EH (cell line): ENCODE measurements around the gene TNS3.
A peak's percentile ranks its signal among the peaks of the same experiment; 100 is the strongest.

Experiments
- DNase-seq: peaks from one replicate; pipeline ENCODE4 v3.0.0-alpha.2; 2015; ENCODE audit warnings: low read depth

Gene TNS3

GRCh38 chr7:47407136-47407535, 174.8 kb downstream of the TNS3 start:
- no peak for DNase-seq

- DNase-seq: no peak
These were observed 175.1 kb downstream of the TNS3 start for GRCh38 chr7:47406801-47407129.

- peak; percentile 55 for DNase-seq
These were observed 175.8 kb downstream of the TNS3 start for GRCh38 chr7:47405921-47406800.

GRCh38 chr7:47405286-47405904, 176.5 kb downstream of the TNS3 start:
- no peak for DNase-seq

- DNase-seq: no peak
These were observed 177.9 kb downstream of the TNS3 start for GRCh38 chr7:47404010-47404409.

GRCh38 chr7:47402941-47403866, 178.7 kb downstream of the TNS3 start:
- no peak for DNase-seq

- no peak for DNase-seq
These were observed 180.0 kb downstream of the TNS3 start for GRCh38 chr7:47401611-47402570.

- no peak for DNase-seq
These were observed 181.1 kb downstream of the TNS3 start for GRCh38 chr7:47400741-47401206.

- no peak for DNase-seq
These were observed 181.9 kb downstream of the TNS3 start for GRCh38 chr7:47400001-47400400.

- DNase-seq: no peak
These were observed 187.1 kb downstream of the TNS3 start for GRCh38 chr7:47394751-47395252.

- DNase-seq: no peak
These were observed 187.7 kb downstream of the TNS3 start for GRCh38 chr7:47394216-47394615.

GRCh38 chr7:47393406-47393805, 188.5 kb downstream of the TNS3 start:
- no peak for DNase-seq

- DNase-seq: peak; percentile 47
These were observed 189.6 kb downstream of the TNS3 start for GRCh38 chr7:47392241-47392759.

- DNase-seq: no peak
These were observed 190.2 kb downstream of the TNS3 start for GRCh38 chr7:47391726-47392125.

- DNase-seq: no peak
These were observed 191.0 kb downstream of the TNS3 start for GRCh38 chr7:47390914-47391313.

- DNase-seq: no peak
These were observed 191.8 kb downstream of the TNS3 start for GRCh38 chr7:47389923-47390630.

- no peak for DNase-seq
These were observed 192.6 kb downstream of the TNS3 start for GRCh38 chr7:47389171-47389922.

- DNase-seq: no peak
These were observed 194.4 kb downstream of the TNS3 start for GRCh38 chr7:47387506-47387905.

- DNase-seq: no peak
These were observed 195.6 kb downstream of the TNS3 start for GRCh38 chr7:47386273-47386835.
